K562 (cell line): ENCODE measurements around the gene RPL3. TPM values are rescaled to one million over a fixed set of nuclear protein-coding genes. Genes with fewer than 3 reads are reported as not detected.
A peak's percentile ranks its signal among the peaks of the same experiment; 100 is the strongest.

Experiments
- ATAC-seq: fragments of 200-7000 bp; cut with Tn5 transposase; 3 replicates; pipeline ENCODE4 v1.9.1; 2020; ENCODE audit warnings: moderate library complexity
- BruUV-seq: library from RNA; stranded (reverse); fragments of 400-500 nt; replicated peaks from 2 replicates; lab custom pipeline; 2021; lab: Mats Ljungman, UMichigan
- CTCF ChIA-PET: fragments of 300-600 bp; formaldehyde crosslinking; extraction: SDS; loops from one replicate; lab custom pipeline; 2021; ENCODE audit warnings: low intra/inter-chr PET ratio; lab: Yijun Ruan, JAX
- POLR2A ChIA-PET: fragments of 300-600, 350-650 bp; sonication (Branson Sonifier 250); formaldehyde crosslinking; extraction: SDS; loops from one replicate; lab custom pipeline; 2021; ENCODE audit warnings: antibody characterized with exemption, inconsistent platforms; lab: Yijun Ruan, JAX
- DNase-seq, 4 experiments: peaks; one replicate each; pipeline versions ENCODE4 v3.0.0 to v3.0.0-alpha.2; 2011 to 2018; ENCODE audit warnings: low spot score in 3 of 4, mixed read lengths in 3 of 4; ENCODE audit errors: extremely low read depth in 1 of 4
- FAIRE-seq: peaks from 2 replicates; lab custom pipeline; 2011; peaks lifted over from hg19 to GRCh38; lab: Jason Lieb, UNC
- H2AFZ ChIP-seq: 2 replicates; pipeline ENCODE4 v1.6.0; 2011; ENCODE audit warnings: low read depth, low read length, control low read depth, inconsistent platforms
- H3K27ac ChIP-seq: fragments of 200-600 bp; 3 replicates; pipeline ENCODE4 v1.8.0; 2011; ENCODE audit warnings: low read depth, mild to moderate bottlenecking, control low read depth, inconsistent platforms, low read length, moderate library complexity, mixed read lengths; ENCODE audit errors: extremely low read depth
- H3K27me3 ChIP-seq, 2 experiments: fragments of 300-600 bp in 1 of 2; 2 replicates in 1 of 2; 3 replicates in 1 of 2; pipeline versions ENCODE4 v1.6.0 to v1.8.0; 2011; ENCODE audit warnings: inconsistent platforms in 2 of 2, low read length in 2 of 2, mild to moderate bottlenecking in 1 of 2, mixed read lengths in 1 of 2, moderate library complexity in 1 of 2; ENCODE audit not compliant: control insufficient read depth in 2 of 2, insufficient read depth in 2 of 2
- H3K36me3 ChIP-seq: fragments of 300-600 bp; 3 replicates; pipeline ENCODE4 v1.8.0; 2011; ENCODE audit warnings: mild to moderate bottlenecking, low read length, inconsistent platforms; ENCODE audit not compliant: control insufficient read depth, insufficient read depth
- H3K4me1 ChIP-seq, 2 experiments: fragments of 200-600 bp in 1 of 2; replicated peaks in 1 of 2; 2 replicates in 1 of 2; 3 replicates in 1 of 2; pipeline versions ENCODE4 v1.5.1 to v1.8.0; 2011; ENCODE audit warnings: inconsistent platforms in 2 of 2, low read length in 2 of 2, mild to moderate bottlenecking in 1 of 2, mixed read lengths in 1 of 2, moderate library complexity in 1 of 2; ENCODE audit not compliant: control insufficient read depth in 2 of 2, insufficient read depth in 2 of 2
- H3K4me2 ChIP-seq: 2 replicates; pipeline ENCODE4 v1.6.1; 2011; ENCODE audit warnings: low read length, control low read depth, inconsistent platforms, mixed read lengths; ENCODE audit not compliant: insufficient read depth
- H3K4me3 ChIP-seq: fragments of 200-600 bp; sonication (generic), shearing (Covaris generic); 2 replicates; pipeline ENCODE4 v1.5.1; 2016; ENCODE audit warnings: control low read depth, inconsistent platforms
- H3K79me2 ChIP-seq: fragments of 200-600 bp; 3 replicates; pipeline ENCODE4 v1.8.0; 2011; ENCODE audit warnings: low read length, inconsistent platforms; ENCODE audit not compliant: control insufficient read depth, insufficient read depth
- H3K9ac ChIP-seq, 2 experiments: 2 replicates each; pipeline versions ENCODE4 v1.6.0 to v1.6.1; 2011; ENCODE audit warnings: low read depth in 2 of 2, low read length in 2 of 2, control low read depth in 1 of 2, inconsistent platforms in 1 of 2, mild to moderate bottlenecking in 1 of 2, mixed read lengths in 1 of 2; ENCODE audit not compliant: insufficient read depth in 1 of 2
- H3K9me1 ChIP-seq: one replicate; pipeline ENCODE4 v1.6.0; 2011; ENCODE audit warnings: inconsistent platforms, mild to moderate bottlenecking, low read length, moderate library complexity; ENCODE audit not compliant: control insufficient read depth, insufficient read depth
- H3K9me3 ChIP-seq: replicated peaks from 2 replicates; pipeline ENCODE4 v1.5.1; 2011; ENCODE audit warnings: low read depth, low read length, inconsistent platforms; ENCODE audit not compliant: control insufficient read depth, insufficient read depth
- H4K20me1 ChIP-seq: replicated peaks from 2 replicates; pipeline ENCODE4 v1.6.1; 2011; ENCODE audit warnings: low read length, inconsistent platforms, mixed read lengths; ENCODE audit not compliant: control insufficient read depth, insufficient read depth
- FOXJ2 ChIP-seq: fragments of 200-800 bp; sonication (Bioruptor generic); IDR thresholded peaks from 2 replicates; pipeline ENCODE4 v1.6.1; 2016; ENCODE audit warnings: missing genetic modification characterization, missing compliant biosample characterization
- FOXM1 ChIP-seq, 2 experiments: fragments of 450-650 bp in 1 of 2; sonication (generic) in 1 of 2; formaldehyde crosslinking in 1 of 2; IDR thresholded peaks; 2 replicates each; pipeline versions ENCODE4 v1.6.1 to v1.9.0; 2017 to 2022; ENCODE audit warnings: low read depth in 2 of 2, mild to moderate bottlenecking in 2 of 2, missing genetic modification reagents in 1 of 2, moderate library complexity in 1 of 2
- FOXP1 ChIP-seq: sonication (generic); formaldehyde crosslinking; IDR thresholded peaks from 2 replicates; pipeline ENCODE4 v1.8.0; 2022; ENCODE audit warnings: mild to moderate bottlenecking, missing genetic modification reagents
- PML ChIP-seq: IDR thresholded peaks from 2 replicates; pipeline ENCODE4 v1.6.1; 2012; ENCODE audit warnings: low read length, inconsistent platforms
- POLR2A ChIP-seq: fragments of 450-650 bp; conservative IDR thresholded peaks from 2 replicates; pipeline ENCODE4 v1.6.1; 2016
- POLR2G ChIP-seq: fragments of 200-400 bp; formaldehyde crosslinking; IDR thresholded peaks from 2 replicates; pipeline ENCODE4 v1.6.1; 2017; ENCODE audit warnings: low read depth, mild to moderate bottlenecking, antibody characterized with exemption, low read length, moderate library complexity
- SMAD2 ChIP-seq: fragments of 150-350 bp; IDR thresholded peaks from 2 replicates; pipeline ENCODE4 v1.6.1; 2014; ENCODE audit warnings: low read depth, mild to moderate bottlenecking, low read length
- THRAP3 ChIP-seq: fragments of 450-650 bp; IDR thresholded peaks from 2 replicates; pipeline ENCODE4 v1.6.1; 2016; ENCODE audit warnings: mild to moderate bottlenecking, inconsistent platforms, borderline replicate concordance
- TRIM25 ChIP-seq: fragments of 450-650 bp; IDR thresholded peaks from 2 replicates; pipeline ENCODE4 v1.7.0; 2016; ENCODE audit warnings: borderline replicate concordance
- ZNF431 ChIP-seq: sonication (generic); formaldehyde crosslinking; IDR thresholded peaks from 2 replicates; pipeline ENCODE4 v1.8.0; 2022; ENCODE audit warnings: mild to moderate bottlenecking, missing genetic modification reagents
- ZNF696 ChIP-seq: fragments of 250-450 bp; sonication (Bioruptor Pico); conservative IDR thresholded peaks from 2 replicates; pipeline ENCODE4 v1.4.0; 2020; ENCODE audit warnings: mild to moderate bottlenecking, moderate library complexity
- ZNF76 ChIP-seq: fragments of 250-450 bp; sonication (Bioruptor Pico); IDR thresholded peaks from 2 replicates; pipeline ENCODE4 v1.4.0; 2020; ENCODE audit warnings: mild to moderate bottlenecking, moderate library complexity, borderline replicate concordance
- WGBS: fragments of 100-300 bp; shearing (Covaris generic); methylation state at CpG from one replicate; pipeline ENCODE4 v1.1.6; 2016; ENCODE audit warnings: low coverage, mixed read lengths; ENCODE audit not compliant: insufficient coverage; ENCODE audit errors: missing lambda C conversion rate; 5-methylcytosine and 5-hydroxymethylcytosine counted together
- in situ Hi-C: fragments of 300-500 bp; cut with MboI; formaldehyde crosslinking; loops from 4 replicates; pipeline ENCODE4 v1.15.0; 2018; ENCODE audit warnings: inconsistent platforms, mixed read lengths
- intact Hi-C: fragments of 100-400 bp; cut with micrococcal nuclease; formaldehyde crosslinking; loops from 2 replicates; pipeline ENCODE4 v1.14.2; 2022
- polyA plus RNA-seq, 8 experiments: library from polyadenylated mRNA; depleted of rRNA in 4 of 8; stranded (reverse) in 5 of 8; unstranded in 3 of 8; fragments of >200 nt; fragmentation: Nextera tagmentation in 2 of 8; fragmentation: Illumina TruSeq in 1 of 8; extraction: Ambion mirVana in 2 of 8; extraction: Trizol in 1 of 8; gene quantifications; 2 replicates each; pipeline versions ENCODE4 v1.2.1 to v1.2.3, GENCODE V29; 2011 to 2014; ENCODE audit warnings: inconsistent platforms in 1 of 8, missing spikeins in 1 of 8
- total RNA-seq, 7 experiments: library from RNA; depleted of rRNA in 6 of 7; stranded (reverse); fragments of >200 nt in 6 of 7; fragmentation: Illumina TruSeq in 2 of 7; extraction: Trizol in 2 of 7; gene quantifications; 2 replicates each; pipeline versions ENCODE4 v1.2.1 to v1.2.3, GENCODE V29; 2011 to 2021; ENCODE audit warnings: low replicate concordance in 1 of 7
- TF ChIP-seq, protein P1 (sequence below): fragments of 250-450 bp; sonication (Bioruptor Pico); IDR thresholded peaks from 2 replicates; pipeline ENCODE4 v1.5.0; 2021

The RPL3 gene
- total and polyA plus RNA-seq, 9 of the 15 experiments (the other 6 are each of a cell fraction or from before 2014, with no cell fraction given): 1,624 to 4,066 (median 2,565) TPM

- TF ChIP-seq ZNF76 (CRISPR knock-in tag): no peak
Measured at GRCh38 chr22:39314251-39314971, 5.0 kb downstream of the RPL3 start (continued).

- ChIA-PET CTCF (no interaction called here), POLR2A (interaction anchor here (0.6 to 7.1 kb wide), 7 partner anchors 11 to 443 kb away, joined by 3 to 136 read pairs (median 5); no protein-coding TSS in a partner anchor)
- Histone ChIP-seq H3K9me3 (no peaks in the 10 kb centered on the region), H2AFZ (no peak overlapping the region), H3K36me3 (peaks cover 67% of the 10 kb centered on the region), H3K9me1 (peaks cover 3% of the 10 kb centered on the region), H3K79me2 (peaks cover 48% of the 10 kb centered on the region), H3K4me2 (no peak overlapping the region), H3K27me3 (no peaks in the 10 kb centered on the region), H3K4me1 (peaks cover 17 to 53% of the 10 kb centered on the region in 2 experiments; a peak in 4 of 5 replicates), H3K9ac (peak overlapping the region in 1 of 2 experiments; percentile 89; a peak in 2 of 4 replicates), H4K20me1 (peaks cover 71% of the 10 kb centered on the region), H3K4me3 (no peak overlapping the region), H3K27ac (no peak overlapping the region)
- intact Hi-C loops: no loop called here
- FAIRE-seq: no peak
- in situ Hi-C loops: no loop called here
- DNase-seq: no peak
- BruUV-seq: no TSS peak
- 75% methylated on average over 9 of the region's 20 CpGs for WGBS
- ATAC-seq: no peak
- peak; percentile 19; the same call in 1 of the 2 replicates for TF ChIP-seq POLR2G
- TF ChIP-seq TRIM25: no peak
- TF ChIP-seq PML: 0 out of 2 replicates have a peak, but pooled peaks have one; percentile 4
- peak; percentile 37; the same call in 1 of the 2 replicates for TF ChIP-seq POLR2A
- TF ChIP-seq, protein P1, sequence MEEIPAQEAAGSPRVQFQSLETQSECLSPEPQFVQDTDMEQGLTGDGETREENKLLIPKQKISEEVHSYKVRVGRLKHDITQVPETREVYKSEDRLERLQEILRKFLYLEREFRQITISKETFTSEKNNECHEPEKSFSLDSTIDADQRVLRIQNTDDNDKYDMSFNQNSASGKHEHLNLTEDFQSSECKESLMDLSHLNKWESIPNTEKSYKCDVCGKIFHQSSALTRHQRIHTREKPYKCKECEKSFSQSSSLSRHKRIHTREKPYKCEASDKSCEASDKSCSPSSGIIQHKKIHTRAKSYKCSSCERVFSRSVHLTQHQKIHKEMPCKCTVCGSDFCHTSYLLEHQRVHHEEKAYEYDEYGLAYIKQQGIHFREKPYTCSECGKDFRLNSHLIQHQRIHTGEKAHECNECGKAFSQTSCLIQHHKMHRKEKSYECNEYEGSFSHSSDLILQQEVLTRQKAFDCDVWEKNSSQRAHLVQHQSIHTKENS (CRISPR knock-in tag): no peak
- no peak for TF ChIP-seq SMAD2
- TF ChIP-seq FOXM1 (IDR thresholded peaks at IDR 0.05; ENCODE audit: low read depth): no peak
- TF ChIP-seq FOXM1 (CRISPR knock-in tag; IDR thresholded peaks at IDR 0.05; ENCODE audit: low read depth): peak; percentile 68; the same call in 1 of the 2 replicates
- TF ChIP-seq FOXJ2 (tag): no peak
- TF ChIP-seq ZNF696 (CRISPR knock-in tag): no peak
- no peak for TF ChIP-seq FOXP1
- TF ChIP-seq THRAP3: no peak
- TF ChIP-seq ZNF431: 0 out of 2 replicates have a peak, but pooled peaks have one; percentile 19
Measured at GRCh38 chr22:39313258-39314001, 6.0 kb downstream of the RPL3 start.
